IMR-90 (cell line): Measurements from ENCODE around the gene PAQR7. TPM values are rescaled to one million over a fixed set of nuclear protein-coding genes. Genes with fewer than 3 reads are reported as not detected.

Experiments
- ATAC-seq: fragments of 200-7000 bp; cut with Tn5 transposase; 2 replicates; pipeline ENCODE4 v1.9.1; 2020; ENCODE audit warnings: low read depth, mild to moderate bottlenecking, moderate library complexity
- BruUV-seq: library from RNA; stranded (reverse); fragments of 400-500 nt; replicated peaks from 2 replicates; lab custom pipeline; 2021; lab: Mats Ljungman, UMichigan
- CTCF ChIA-PET: fragments of 300-600 bp; formaldehyde crosslinking; extraction: SDS; loops from one replicate; lab custom pipeline; 2021; ENCODE audit warnings: antibody characterized with exemption; lab: Yijun Ruan, JAX
- POLR2A ChIA-PET: fragments of 300-600 bp; sonication (Branson Sonifier 250); formaldehyde crosslinking; loops from one replicate; lab custom pipeline; 2022; ENCODE audit warnings: antibody characterized with exemption; ENCODE audit not compliant: unreplicated experiment; lab: Charles Lee
- DNase-seq: peaks from one replicate; pipeline ENCODE4 v3.0.0; 2013
- H2AFZ ChIP-seq: replicated peaks from 2 replicates; pipeline ENCODE3; 2013; ENCODE audit warnings: low read length, mild to moderate bottlenecking; ENCODE audit not compliant: poor library complexity
- H2AK5ac ChIP-seq: 2 replicates; pipeline ENCODE4 v1.6.1; 2013; ENCODE audit warnings: low read depth, low read length, inconsistent platforms
- H2AK9ac ChIP-seq: replicated peaks from 2 replicates; pipeline ENCODE3; 2013; ENCODE audit warnings: mild to moderate bottlenecking, low read depth, low read length, moderate library complexity; ENCODE audit not compliant: poor library complexity
- H2BK120ac ChIP-seq: 2 replicates; pipeline ENCODE4 v1.6.1; 2013; ENCODE audit warnings: low read depth, low read length, inconsistent platforms
- H2BK15ac ChIP-seq: 3 replicates; pipeline ENCODE4 v1.6.1; 2013; ENCODE audit warnings: low read depth, low read length, inconsistent platforms
- H2BK20ac ChIP-seq: 2 replicates; pipeline ENCODE4 v1.6.1; 2013; ENCODE audit warnings: low read depth, mild to moderate bottlenecking, inconsistent platforms, low read length, moderate library complexity
- H2BK5ac ChIP-seq: 2 replicates; pipeline ENCODE4 v1.6.1; 2013; ENCODE audit warnings: mild to moderate bottlenecking, low read depth, low read length, inconsistent platforms; ENCODE audit not compliant: poor library complexity, severe bottlenecking
- H3K14ac ChIP-seq: replicated peaks from 2 replicates; pipeline ENCODE4 v1.6.1; 2013; ENCODE audit warnings: low read depth, low read length, inconsistent platforms
- H3K18ac ChIP-seq: 2 replicates; pipeline ENCODE4 v1.6.1; 2013; ENCODE audit warnings: low read depth, low read length, control low read depth
- H3K23ac ChIP-seq: 2 replicates; pipeline ENCODE4 v1.6.1; 2013; ENCODE audit warnings: low read depth, low read length, inconsistent platforms
- H3K27ac ChIP-seq: 2 replicates; pipeline ENCODE4 v1.5.1; 2013; ENCODE audit warnings: mild to moderate bottlenecking, control low read depth, low read length; ENCODE audit not compliant: insufficient read depth
- H3K27me3 ChIP-seq: 2 replicates; pipeline ENCODE4 v1.6.1; 2013; ENCODE audit warnings: low read length; ENCODE audit not compliant: control insufficient read depth, insufficient read depth
- H3K36me3 ChIP-seq: 2 replicates; pipeline ENCODE4 v1.6.1; 2013; ENCODE audit warnings: low read length, mixed read lengths; ENCODE audit not compliant: control insufficient read depth, insufficient read depth
- H3K4ac ChIP-seq: 2 replicates; pipeline ENCODE4 v1.6.1; 2013; ENCODE audit warnings: low read depth, low read length, inconsistent platforms
- H3K4me1 ChIP-seq: 2 replicates; pipeline ENCODE4 v1.6.1; 2013; ENCODE audit warnings: low read length, mixed read lengths; ENCODE audit not compliant: control insufficient read depth, insufficient read depth
- H3K4me2 ChIP-seq: 2 replicates; pipeline ENCODE4 v1.6.1; 2013; ENCODE audit warnings: low read depth, mild to moderate bottlenecking, control low read depth, low read length, moderate library complexity
- H3K4me3 ChIP-seq: 2 replicates; pipeline ENCODE4 v1.5.1; 2013; ENCODE audit warnings: low read depth, mild to moderate bottlenecking, control low read depth, low read length, moderate library complexity; ENCODE audit not compliant: insufficient read depth
- H3K56ac ChIP-seq: 2 replicates; pipeline ENCODE4 v1.6.1; 2013; ENCODE audit warnings: low read length, inconsistent platforms; ENCODE audit not compliant: insufficient read depth; ENCODE audit errors: extremely low read depth
- H3K79me1 ChIP-seq, 2 experiments: 2 replicates each; pipeline ENCODE4 v1.6.1; 2013; ENCODE audit warnings: low read length in 2 of 2, inconsistent platforms in 1 of 2, low read depth in 1 of 2
- H3K9ac ChIP-seq: 2 replicates; pipeline ENCODE4 v1.6.1; 2013; ENCODE audit warnings: low read depth, low read length, control low read depth
- H3K9me1 ChIP-seq: 2 replicates; pipeline ENCODE4 v1.6.1; 2013; ENCODE audit warnings: low read length, inconsistent platforms; ENCODE audit not compliant: insufficient read depth
- H3K9me3 ChIP-seq: 2 replicates; pipeline ENCODE4 v1.6.1; 2013; ENCODE audit warnings: low read length; ENCODE audit not compliant: control insufficient read depth, insufficient read depth
- H4K20me1 ChIP-seq: 2 replicates; pipeline ENCODE4 v1.6.1; 2013; ENCODE audit warnings: low read length, inconsistent platforms; ENCODE audit not compliant: insufficient read depth
- H4K5ac ChIP-seq: 2 replicates; pipeline ENCODE4 v1.6.1; 2013; ENCODE audit warnings: mild to moderate bottlenecking, low read depth, low read length, control low read depth
- H4K8ac ChIP-seq, 2 experiments: 2 replicates each; pipeline ENCODE4 v1.6.1; 2013; ENCODE audit warnings: low read depth in 2 of 2, low read length in 2 of 2, control low read depth in 1 of 2, inconsistent platforms in 1 of 2
- H4K91ac ChIP-seq: 2 replicates; pipeline ENCODE4 v1.6.1; 2013; ENCODE audit warnings: low read depth, low read length, inconsistent platforms; ENCODE audit not compliant: insufficient read depth
- BHLHE40 ChIP-seq: fragments of 150-350 bp; IDR thresholded peaks from 2 replicates; pipeline ENCODE4 v1.6.1; 2016; ENCODE audit warnings: mild to moderate bottlenecking, low read depth, low read length
- CEBPB ChIP-seq: IDR thresholded peaks from 2 replicates; pipeline ENCODE4 v1.6.1; 2012; ENCODE audit warnings: low read depth, low read length, improper control_type of control experiment
- CHD1 ChIP-seq: IDR thresholded peaks from 2 replicates; pipeline ENCODE4 v1.6.1; 2012; ENCODE audit warnings: low read depth, low read length, improper control_type of control experiment
- FOS ChIP-seq: fragments of 150-350 bp; IDR thresholded peaks from 2 replicates; pipeline ENCODE4 v1.6.1; 2016; ENCODE audit warnings: low read depth, low read length
- MAFK ChIP-seq: IDR thresholded peaks from 2 replicates; pipeline ENCODE4 v1.6.1; 2012; ENCODE audit warnings: low read depth, low read length, improper control_type of control experiment
- MAZ ChIP-seq: IDR thresholded peaks from 2 replicates; pipeline ENCODE4 v1.6.1; 2012; ENCODE audit warnings: low read depth, mild to moderate bottlenecking, low read length, improper control_type of control experiment, moderate library complexity, borderline replicate concordance
- MXI1 ChIP-seq: IDR thresholded peaks from 2 replicates; pipeline ENCODE4 v1.6.1; 2012; ENCODE audit warnings: low read depth, mild to moderate bottlenecking, low read length, moderate library complexity, borderline replicate concordance
- NFE2L2 ChIP-seq: fragments of 150-350 bp; IDR thresholded peaks from 2 replicates; pipeline ENCODE4 v1.6.1; 2016; ENCODE audit warnings: low read depth, mild to moderate bottlenecking, low read length
- POLR2A ChIP-seq: IDR thresholded peaks from 2 replicates; pipeline ENCODE4 v1.6.1; 2012; ENCODE audit warnings: mild to moderate bottlenecking, low read depth, low read length
- RAD21 ChIP-seq: IDR thresholded peaks from 2 replicates; pipeline ENCODE4 v1.6.1; 2012; ENCODE audit warnings: low read length, improper control_type of control experiment
- RCOR1 ChIP-seq: IDR thresholded peaks from 2 replicates; pipeline ENCODE4 v1.6.1; 2012; ENCODE audit warnings: mild to moderate bottlenecking, low read length, improper control_type of control experiment; ENCODE audit not compliant: insufficient replicate concordance
- RFX5 ChIP-seq: IDR thresholded peaks from 2 replicates; pipeline ENCODE4 v1.8.0; 2012; ENCODE audit warnings: low read depth, mild to moderate bottlenecking, low read length, moderate library complexity
- SMC3 ChIP-seq: fragments of 150-350 bp; IDR thresholded peaks from 2 replicates; pipeline ENCODE4 v1.6.1; 2016; ENCODE audit warnings: low read depth, mild to moderate bottlenecking, antibody characterized with exemption, low read length, moderate library complexity
- WGBS, 2 experiments: methylation state at CpG; one replicate each; pipeline versions ENCODE4 v1.1.5 to v1.1.7; 2013; ENCODE audit warnings: missing lambda C conversion rate in 2 of 2; ENCODE audit not compliant: insufficient read length in 1 of 2; ENCODE audit errors: extremely low coverage in 2 of 2; 5-methylcytosine and 5-hydroxymethylcytosine counted together
- dilution Hi-C: fragments of 300-500 bp; cut with HindIII; formaldehyde crosslinking; loops from one replicate; pipeline ENCODE4 v1.14.3; 2018; ENCODE audit warnings: low sequenced_read_pairs; ENCODE audit not compliant: unreplicated experiment
- in situ Hi-C: fragments of 300-500 bp; cut with MboI; formaldehyde crosslinking; loops from 3 replicates; pipeline ENCODE4 v1.14.3; 2019; ENCODE audit warnings: low sequenced_read_pairs, inconsistent platforms, mixed read lengths
- intact Hi-C: fragments of 100-400 bp; cut with micrococcal nuclease; formaldehyde crosslinking; loops from 2 replicates; pipeline ENCODE4 v1.10.0; 2022
- polyA plus RNA-seq, 3 experiments: library from polyadenylated mRNA; depleted of rRNA; stranded (reverse); fragments of >200 nt; gene quantifications; 2 replicates each; pipeline ENCODE4 v1.2.3, GENCODE V29; 2012; ENCODE audit warnings: low replicate concordance in 1 of 3
- total RNA-seq: library from RNA; depleted of rRNA; stranded (reverse); fragments of >200 nt; gene quantifications from 2 replicates; pipeline ENCODE4 v1.2.3, GENCODE V29; 2012
- TF ChIP-seq, protein P1 (sequence below): fragments of 150-350 bp; IDR thresholded peaks from 2 replicates; pipeline ENCODE4 v1.6.1; 2016; ENCODE audit warnings: low read depth, mild to moderate bottlenecking, low read length, moderate library complexity, borderline replicate concordance
- TF ChIP-seq, protein P2 (sequence below): conservative IDR thresholded peaks from 2 replicates; pipeline ENCODE4 v1.5.1; 2012; ENCODE audit warnings: mild to moderate bottlenecking, low read depth, low read length, improper control_type of control experiment
- TF ChIP-seq, protein P3 (sequence below): fragments of 150-350 bp; IDR thresholded peaks from 2 replicates; pipeline ENCODE4 v1.6.1; 2017; ENCODE audit warnings: mild to moderate bottlenecking, antibody characterized with exemption, low read length, low read depth

PAQR7 gene
- total and polyA plus RNA-seq, 2 of the 4 experiments (the other 2 are of a cell fraction): 9.0 to 12.9 TPM

DNA sequence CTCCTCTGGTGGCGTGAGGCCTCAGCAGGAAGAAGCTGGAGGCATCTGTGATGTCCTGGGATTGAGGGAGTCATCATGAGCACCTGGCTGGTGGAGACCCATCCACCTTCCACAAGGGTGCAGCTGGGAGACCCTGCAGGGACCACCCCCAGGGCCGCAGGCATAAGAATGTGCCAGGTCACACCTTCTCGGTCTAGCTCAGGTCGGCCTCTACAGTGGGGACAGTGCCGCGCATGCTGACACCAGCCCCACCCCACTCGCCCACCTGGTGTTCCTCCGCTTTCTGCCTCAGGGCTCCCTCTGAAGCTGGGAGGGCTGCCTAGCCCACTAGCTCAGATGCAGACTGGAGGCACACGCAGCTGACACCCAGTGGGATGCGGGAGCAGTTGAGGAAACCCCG lies 5.8 kb upstream of the PAQR7 start:
- Histone ChIP-seq H4K8ac (no peak overlapping the region), H3K79me1 (no peaks in the 10 kb centered on the region; a peak in 1 of 4 replicates), H2BK20ac (no peak overlapping the region), H3K9me3 (no peaks in the 10 kb centered on the region), H3K9me1 (no peaks in the 10 kb centered on the region), H4K20me1 (no peaks in the 10 kb centered on the region), H3K14ac (no peak overlapping the region), H2AK5ac (no peak overlapping the region; the same call in 1 of the 2 replicates), H3K27me3 (no peaks in the 10 kb centered on the region), H3K27ac (no peak overlapping the region), H3K36me3 (no peaks in the 10 kb centered on the region), H3K4me1 (peaks cover under 1% of the 10 kb centered on the region; the same call in 1 of the 2 replicates), H3K56ac (no peak overlapping the region), H2BK120ac (no peak overlapping the region), H3K4ac (no peak overlapping the region), H4K5ac (no peak overlapping the region), H3K9ac (no peak overlapping the region), H2AK9ac (no peak overlapping the region), H3K4me3 (no peak overlapping the region), H2BK15ac (no peak overlapping the region), H2BK5ac (no peak overlapping the region), H3K18ac (no peak overlapping the region), H3K4me2 (no peak overlapping the region), H3K23ac (no peak overlapping the region), H2AFZ (no peak overlapping the region), H4K91ac (no peak overlapping the region)
- intact Hi-C loops: no loop called here
- TF ChIP-seq BHLHE40 (no peak), RFX5 (no peak), CEBPB (no peak), NFE2L2 (no peak), FOS (no peak), MXI1 (no peak), POLR2A (no peak), RCOR1 (no peak), MAZ (no peak), MAFK (no peak), CHD1 (no peak), SMC3 (no peak), RAD21 (no peak)
- TF ChIP-seq, protein P1, sequence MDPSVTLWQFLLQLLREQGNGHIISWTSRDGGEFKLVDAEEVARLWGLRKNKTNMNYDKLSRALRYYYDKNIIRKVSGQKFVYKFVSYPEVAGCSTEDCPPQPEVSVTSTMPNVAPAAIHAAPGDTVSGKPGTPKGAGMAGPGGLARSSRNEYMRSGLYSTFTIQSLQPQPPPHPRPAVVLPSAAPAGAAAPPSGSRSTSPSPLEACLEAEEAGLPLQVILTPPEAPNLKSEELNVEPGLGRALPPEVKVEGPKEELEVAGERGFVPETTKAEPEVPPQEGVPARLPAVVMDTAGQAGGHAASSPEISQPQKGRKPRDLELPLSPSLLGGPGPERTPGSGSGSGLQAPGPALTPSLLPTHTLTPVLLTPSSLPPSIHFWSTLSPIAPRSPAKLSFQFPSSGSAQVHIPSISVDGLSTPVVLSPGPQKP: no peak
- TF ChIP-seq, protein P2, sequence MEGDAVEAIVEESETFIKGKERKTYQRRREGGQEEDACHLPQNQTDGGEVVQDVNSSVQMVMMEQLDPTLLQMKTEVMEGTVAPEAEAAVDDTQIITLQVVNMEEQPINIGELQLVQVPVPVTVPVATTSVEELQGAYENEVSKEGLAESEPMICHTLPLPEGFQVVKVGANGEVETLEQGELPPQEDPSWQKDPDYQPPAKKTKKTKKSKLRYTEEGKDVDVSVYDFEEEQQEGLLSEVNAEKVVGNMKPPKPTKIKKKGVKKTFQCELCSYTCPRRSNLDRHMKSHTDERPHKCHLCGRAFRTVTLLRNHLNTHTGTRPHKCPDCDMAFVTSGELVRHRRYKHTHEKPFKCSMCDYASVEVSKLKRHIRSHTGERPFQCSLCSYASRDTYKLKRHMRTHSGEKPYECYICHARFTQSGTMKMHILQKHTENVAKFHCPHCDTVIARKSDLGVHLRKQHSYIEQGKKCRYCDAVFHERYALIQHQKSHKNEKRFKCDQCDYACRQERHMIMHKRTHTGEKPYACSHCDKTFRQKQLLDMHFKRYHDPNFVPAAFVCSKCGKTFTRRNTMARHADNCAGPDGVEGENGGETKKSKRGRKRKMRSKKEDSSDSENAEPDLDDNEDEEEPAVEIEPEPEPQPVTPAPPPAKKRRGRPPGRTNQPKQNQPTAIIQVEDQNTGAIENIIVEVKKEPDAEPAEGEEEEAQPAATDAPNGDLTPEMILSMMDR: no peak
- TF ChIP-seq, protein P3, sequence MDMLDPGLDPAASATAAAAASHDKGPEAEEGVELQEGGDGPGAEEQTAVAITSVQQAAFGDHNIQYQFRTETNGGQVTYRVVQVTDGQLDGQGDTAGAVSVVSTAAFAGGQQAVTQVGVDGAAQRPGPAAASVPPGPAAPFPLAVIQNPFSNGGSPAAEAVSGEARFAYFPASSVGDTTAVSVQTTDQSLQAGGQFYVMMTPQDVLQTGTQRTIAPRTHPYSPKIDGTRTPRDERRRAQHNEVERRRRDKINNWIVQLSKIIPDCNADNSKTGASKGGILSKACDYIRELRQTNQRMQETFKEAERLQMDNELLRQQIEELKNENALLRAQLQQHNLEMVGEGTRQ: no peak
- dilution Hi-C loops: no loop called here
- 87% methylated on average over 4 of the region's 11 CpGs; no CpG with 5 or more reads in 1 of the 2 experiments for WGBS, 2 experiments
- CTCF ChIA-PET: no interaction called here
- in situ Hi-C loops: no loop called here
- no TSS peak for BruUV-seq
- ATAC-seq: no peak
- DNase-seq: no peak
- POLR2A ChIA-PET: no interaction called here
